ENCODE measurements around the gene NTRK3.

The NTRK3 gene

DNA sequence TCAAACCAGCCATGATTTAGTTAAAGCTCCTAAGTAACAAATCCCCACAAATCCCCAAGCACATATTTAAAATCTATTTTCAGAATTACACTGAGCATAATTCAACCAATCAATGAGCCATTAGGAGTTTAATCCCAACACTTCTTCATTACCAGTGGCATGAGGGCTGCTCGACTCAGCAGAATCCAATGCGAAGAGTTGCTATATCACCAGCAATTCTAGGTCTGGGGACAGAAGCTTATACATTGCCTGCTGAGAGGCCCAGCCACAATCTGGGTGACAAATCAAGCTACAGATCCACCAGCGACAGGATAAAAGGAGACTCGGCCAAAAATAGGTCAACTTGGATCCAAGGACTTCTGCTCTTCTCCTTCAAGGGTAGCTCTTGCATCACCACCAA is 238.8 kb downstream of the NTRK3 start:
- Histone ChIP-seq H3K4me1 (ENCODE audit: control insufficient read depth, insufficient read depth, low read length, poor library complexity, severe bottlenecking) (no peaks in the 10 kb centered on the region), H3K27me3 (replicated peaks; ENCODE audit: control insufficient read depth, insufficient read depth, low read length, poor library complexity, severe bottlenecking) (no peaks in the 10 kb centered on the region), H3K36me3 (ENCODE audit: control insufficient read depth, insufficient read depth, low read length) (no peaks in the 10 kb centered on the region), H3K27ac (ENCODE audit: insufficient read depth, low read length, poor library complexity, severe bottlenecking) (no peak overlapping the region), H3K4me3 (ENCODE audit: insufficient read depth, low read depth, low read length, poor library complexity, severe bottlenecking) (no peak overlapping the region), H3K9me3 (ENCODE audit: control insufficient read depth, low read length) (no peaks in the 10 kb centered on the region)
- no peak for DNase-seq

DNA sequence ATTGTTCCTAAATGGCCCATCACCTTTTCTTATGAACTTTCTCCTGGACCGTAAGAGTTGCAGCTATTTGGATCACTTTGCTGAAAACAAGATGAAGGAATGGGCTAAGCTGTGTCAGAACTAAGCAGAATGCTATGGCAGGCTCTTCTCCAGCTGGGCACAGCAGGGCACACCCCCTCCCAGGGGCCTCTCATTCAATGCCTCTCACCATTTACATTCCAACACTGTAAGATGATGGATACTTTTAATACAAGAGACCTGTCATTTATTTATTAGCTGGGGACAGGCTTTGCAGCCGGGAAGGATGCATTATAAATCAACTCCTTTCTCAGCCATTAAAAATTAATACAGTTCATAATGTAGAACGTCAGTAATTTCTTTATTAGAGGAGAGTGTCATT is 240.1 kb downstream of the NTRK3 start:
- no peak overlapping the region for H3K4me3 ChIP-seq (ENCODE audit: insufficient read depth, low read depth, low read length, poor library complexity, severe bottlenecking)
- DNase-seq = no peak
- no peak overlapping the region for H3K27ac ChIP-seq (ENCODE audit: insufficient read depth, low read length, poor library complexity, severe bottlenecking)
- H3K4me1 ChIP-seq (ENCODE audit: control insufficient read depth, insufficient read depth, low read length, poor library complexity, severe bottlenecking) = no peaks in the 10 kb centered on the region
- no peaks in the 10 kb centered on the region for H3K27me3 ChIP-seq (replicated peaks; ENCODE audit: control insufficient read depth, insufficient read depth, low read length, poor library complexity, severe bottlenecking)
- no peaks in the 10 kb centered on the region for H3K36me3 ChIP-seq (ENCODE audit: control insufficient read depth, insufficient read depth, low read length)
- no peaks in the 10 kb centered on the region for H3K9me3 ChIP-seq (ENCODE audit: control insufficient read depth, low read length)

DNA sequence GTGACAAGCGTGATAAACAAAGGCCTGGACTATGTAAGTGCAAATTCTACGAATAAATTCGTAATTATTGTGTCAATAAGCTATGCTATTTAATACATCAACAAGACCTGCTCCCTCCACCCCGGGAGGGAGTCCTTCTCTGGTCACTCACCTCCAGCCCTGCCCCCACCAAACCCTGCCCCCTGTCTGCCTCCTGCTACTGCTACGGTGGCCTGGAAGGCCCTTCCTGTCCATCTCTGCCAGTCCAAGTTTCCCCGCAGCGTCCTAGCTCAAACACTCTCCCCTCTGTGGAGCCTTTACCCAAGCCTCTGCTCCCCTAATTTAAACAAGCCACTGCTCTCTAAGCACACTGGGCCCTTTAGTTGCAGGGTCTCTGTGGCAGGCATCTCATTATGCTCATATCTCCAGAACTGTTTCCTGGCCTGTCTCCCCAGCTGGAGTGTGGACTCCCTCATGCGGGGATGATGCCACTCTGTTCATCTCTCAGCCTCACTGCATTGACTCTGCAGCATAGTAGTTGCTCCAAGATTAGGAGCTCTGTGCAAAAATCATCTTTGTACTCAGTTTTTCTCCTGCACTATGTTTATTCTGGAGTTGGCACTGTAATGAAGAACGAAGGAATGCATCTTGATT is 241.2 kb downstream of the NTRK3 start:
- H3K4me3 ChIP-seq (ENCODE audit: insufficient read depth, low read depth, low read length, poor library complexity, severe bottlenecking) = no peak overlapping the region
- H3K4me1 ChIP-seq (ENCODE audit: control insufficient read depth, insufficient read depth, low read length, poor library complexity, severe bottlenecking) = no peaks in the 10 kb centered on the region
- DNase-seq = no peak
- H3K27ac ChIP-seq (ENCODE audit: insufficient read depth, low read length, poor library complexity, severe bottlenecking) = no peak overlapping the region
- no peaks in the 10 kb centered on the region for H3K9me3 ChIP-seq (ENCODE audit: control insufficient read depth, low read length)
- no peaks in the 10 kb centered on the region for H3K27me3 ChIP-seq (replicated peaks; ENCODE audit: control insufficient read depth, insufficient read depth, low read length, poor library complexity, severe bottlenecking)
- no peaks in the 10 kb centered on the region for H3K36me3 ChIP-seq (ENCODE audit: control insufficient read depth, insufficient read depth, low read length)

DNA sequence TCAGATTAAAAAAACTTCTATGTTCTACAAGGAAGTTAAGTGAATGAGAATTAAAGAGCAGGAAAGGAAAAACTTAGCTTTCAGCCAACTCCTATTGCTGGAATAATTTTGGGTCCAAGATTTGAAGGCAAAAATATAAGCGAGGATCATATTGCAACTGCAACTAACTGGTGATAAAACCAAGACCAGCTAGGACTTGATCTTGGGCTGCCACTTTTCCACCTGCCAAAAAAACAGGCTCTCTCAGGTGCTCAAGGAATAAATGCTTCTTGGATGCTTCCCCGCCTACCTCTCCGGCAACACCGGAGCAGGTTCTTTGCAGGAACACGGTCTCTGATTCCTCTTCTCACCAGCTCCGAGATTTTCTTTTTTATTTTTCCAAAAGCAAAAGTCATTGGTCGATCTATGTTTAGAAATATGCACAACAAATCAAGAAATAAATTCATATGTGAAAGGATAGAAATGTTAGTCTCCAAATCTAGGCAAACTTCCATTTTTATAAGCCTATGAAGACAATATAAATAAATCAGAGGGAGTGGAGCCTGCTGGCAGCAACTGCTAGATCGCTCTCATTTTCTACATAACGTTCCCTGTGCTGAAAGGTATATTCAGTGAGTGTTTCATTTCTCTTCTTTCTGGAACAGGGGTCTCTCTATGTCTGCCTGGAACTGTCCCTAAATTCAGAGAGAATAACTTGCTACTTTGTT is 241.9 kb downstream of the NTRK3 start:
- H3K27ac ChIP-seq (ENCODE audit: insufficient read depth, low read length, poor library complexity, severe bottlenecking) = no peak overlapping the region
- no peak overlapping the region for H3K4me3 ChIP-seq (ENCODE audit: insufficient read depth, low read depth, low read length, poor library complexity, severe bottlenecking)
- no peaks in the 10 kb centered on the region for H3K36me3 ChIP-seq (ENCODE audit: control insufficient read depth, insufficient read depth, low read length)
- no peak for DNase-seq
- H3K27me3 ChIP-seq (replicated peaks; ENCODE audit: control insufficient read depth, insufficient read depth, low read length, poor library complexity, severe bottlenecking) = no peaks in the 10 kb centered on the region
- no peaks in the 10 kb centered on the region for H3K4me1 ChIP-seq (ENCODE audit: control insufficient read depth, insufficient read depth, low read length, poor library complexity, severe bottlenecking)
- no peaks in the 10 kb centered on the region for H3K9me3 ChIP-seq (ENCODE audit: control insufficient read depth, low read length)

DNA sequence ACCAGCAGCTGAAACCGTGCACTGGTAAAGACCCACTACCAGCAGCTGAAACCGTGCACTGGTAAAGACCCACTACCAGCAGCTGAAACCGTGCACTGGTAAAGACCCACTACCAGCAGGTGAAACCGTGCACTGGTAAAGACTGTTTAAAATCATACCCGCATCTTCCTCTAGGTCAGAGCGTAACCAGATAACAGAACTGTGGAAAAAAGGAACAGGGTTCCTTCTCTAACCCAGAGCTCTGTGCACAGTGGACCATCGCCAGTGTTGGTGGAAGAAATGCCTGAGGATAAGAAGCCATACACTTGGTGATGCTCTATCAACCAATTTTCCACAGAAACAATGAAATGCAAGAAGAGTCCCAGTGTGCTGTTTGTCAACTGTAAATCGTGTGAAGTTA is 243.4 kb downstream of the NTRK3 start:
- Histone ChIP-seq H3K4me3 (ENCODE audit: insufficient read depth, low read depth, low read length, poor library complexity, severe bottlenecking) (no peak overlapping the region), H3K4me1 (ENCODE audit: control insufficient read depth, insufficient read depth, low read length, poor library complexity, severe bottlenecking) (no peaks in the 10 kb centered on the region), H3K27ac (ENCODE audit: insufficient read depth, low read length, poor library complexity, severe bottlenecking) (no peak overlapping the region), H3K27me3 (replicated peaks; ENCODE audit: control insufficient read depth, insufficient read depth, low read length, poor library complexity, severe bottlenecking) (no peaks in the 10 kb centered on the region), H3K36me3 (ENCODE audit: control insufficient read depth, insufficient read depth, low read length) (no peaks in the 10 kb centered on the region), H3K9me3 (ENCODE audit: control insufficient read depth, low read length) (no peaks in the 10 kb centered on the region)
- DNase-seq = no peak

DNA sequence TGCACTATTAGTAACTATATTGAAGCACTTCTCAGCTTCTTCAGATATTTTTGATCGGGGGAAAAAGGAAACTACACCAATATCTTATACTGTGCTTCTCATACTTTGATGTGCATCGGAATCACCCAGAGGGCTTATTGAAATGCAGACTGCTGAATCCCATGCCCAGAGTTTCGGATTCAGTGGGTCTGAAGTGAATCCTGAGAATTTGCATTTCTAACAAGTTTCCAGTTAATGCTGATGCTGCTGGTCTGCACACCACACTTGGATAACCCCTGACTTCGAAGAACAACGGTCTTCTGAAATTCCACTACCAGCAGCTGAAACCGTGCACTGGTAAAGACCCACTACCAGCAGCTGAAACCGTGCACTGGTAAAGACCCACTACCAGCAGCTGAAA is 243.9 kb downstream of the NTRK3 start:
- H3K9me3 ChIP-seq (ENCODE audit: control insufficient read depth, low read length) = no peaks in the 10 kb centered on the region
- no peak overlapping the region for H3K4me3 ChIP-seq (ENCODE audit: insufficient read depth, low read depth, low read length, poor library complexity, severe bottlenecking)
- H3K36me3 ChIP-seq (ENCODE audit: control insufficient read depth, insufficient read depth, low read length) = no peaks in the 10 kb centered on the region
- DNase-seq = no peak
- H3K27ac ChIP-seq (ENCODE audit: insufficient read depth, low read length, poor library complexity, severe bottlenecking) = no peak overlapping the region
- no peaks in the 10 kb centered on the region for H3K4me1 ChIP-seq (ENCODE audit: control insufficient read depth, insufficient read depth, low read length, poor library complexity, severe bottlenecking)
- H3K27me3 ChIP-seq (replicated peaks; ENCODE audit: control insufficient read depth, insufficient read depth, low read length, poor library complexity, severe bottlenecking) = no peaks in the 10 kb centered on the region

DNA sequence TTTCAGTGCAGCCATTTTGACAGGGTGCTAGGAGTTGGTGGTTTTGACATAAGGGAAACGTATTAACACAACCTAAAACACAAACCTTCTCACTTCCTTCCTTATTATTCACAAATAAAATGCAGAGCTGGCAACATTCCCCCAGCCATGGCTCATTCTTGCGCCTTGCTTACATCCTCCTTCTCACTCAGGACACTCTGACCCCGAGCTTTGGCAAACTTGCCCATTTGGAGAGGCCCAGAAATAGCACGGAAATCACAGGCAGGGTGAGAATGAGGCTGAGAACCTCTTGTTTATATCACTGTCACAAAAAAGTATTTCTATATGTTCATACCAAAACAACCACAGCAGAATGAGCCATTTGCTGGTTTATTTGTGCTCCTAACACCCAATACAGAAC is 244.3 kb downstream of the NTRK3 start:
- Histone ChIP-seq H3K27ac (ENCODE audit: insufficient read depth, low read length, poor library complexity, severe bottlenecking) (no peak overlapping the region), H3K27me3 (replicated peaks; ENCODE audit: control insufficient read depth, insufficient read depth, low read length, poor library complexity, severe bottlenecking) (no peaks in the 10 kb centered on the region), H3K4me1 (ENCODE audit: control insufficient read depth, insufficient read depth, low read length, poor library complexity, severe bottlenecking) (no peaks in the 10 kb centered on the region), H3K9me3 (ENCODE audit: control insufficient read depth, low read length) (no peaks in the 10 kb centered on the region), H3K36me3 (ENCODE audit: control insufficient read depth, insufficient read depth, low read length) (no peaks in the 10 kb centered on the region), H3K4me3 (ENCODE audit: insufficient read depth, low read depth, low read length, poor library complexity, severe bottlenecking) (no peak overlapping the region)
- DNase-seq = no peak

DNA sequence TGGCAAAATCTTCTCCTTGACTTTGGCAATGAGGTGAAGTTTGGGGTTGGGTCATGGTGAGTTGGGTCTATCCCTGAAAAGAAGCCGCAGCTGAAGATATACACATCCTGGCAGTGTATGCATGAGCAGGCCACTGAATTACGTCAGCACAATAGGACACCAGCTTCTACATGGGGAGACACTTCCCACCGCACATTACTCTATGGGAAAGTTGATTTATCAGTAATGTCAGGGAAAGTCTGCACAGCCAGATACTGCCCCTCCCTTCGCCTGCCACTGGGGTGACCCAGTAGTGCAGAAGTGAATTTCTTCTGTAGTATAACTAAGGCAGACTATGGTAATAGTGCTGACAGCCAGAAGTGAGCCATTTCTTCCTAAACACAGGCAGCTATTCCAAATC is 245.0 kb downstream of the NTRK3 start:
- no peak for DNase-seq
- Histone ChIP-seq H3K27me3 (replicated peaks; ENCODE audit: control insufficient read depth, insufficient read depth, low read length, poor library complexity, severe bottlenecking) (no peaks in the 10 kb centered on the region), H3K9me3 (ENCODE audit: control insufficient read depth, low read length) (no peaks in the 10 kb centered on the region), H3K4me3 (ENCODE audit: insufficient read depth, low read depth, low read length, poor library complexity, severe bottlenecking) (no peak overlapping the region), H3K4me1 (ENCODE audit: control insufficient read depth, insufficient read depth, low read length, poor library complexity, severe bottlenecking) (no peaks in the 10 kb centered on the region), H3K27ac (ENCODE audit: insufficient read depth, low read length, poor library complexity, severe bottlenecking) (no peak overlapping the region), H3K36me3 (ENCODE audit: control insufficient read depth, insufficient read depth, low read length) (no peaks in the 10 kb centered on the region)

DNA sequence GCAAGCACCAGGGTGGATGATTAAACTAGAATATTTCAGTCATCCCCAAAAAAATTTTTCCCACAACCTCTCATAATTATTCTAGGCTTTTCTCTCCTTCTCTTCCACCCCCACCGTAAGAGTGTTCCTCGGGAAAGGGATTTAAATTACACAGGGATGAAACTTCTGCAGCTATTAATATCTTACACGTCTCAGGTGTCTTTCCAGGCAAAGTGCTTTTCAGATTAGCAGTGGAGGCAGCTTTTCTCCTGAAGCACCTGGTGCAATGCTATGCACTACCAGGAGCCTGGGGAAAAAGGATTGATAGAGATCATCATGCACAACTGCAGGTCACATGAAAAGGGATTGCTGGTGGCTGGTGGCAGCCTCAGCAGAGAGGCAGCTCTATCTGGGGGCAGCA is 250.4 kb downstream of the NTRK3 start:
- Histone ChIP-seq H3K36me3 (ENCODE audit: control insufficient read depth, insufficient read depth, low read length) (no peaks in the 10 kb centered on the region), H3K9me3 (ENCODE audit: control insufficient read depth, low read length) (no peaks in the 10 kb centered on the region)

DNA sequence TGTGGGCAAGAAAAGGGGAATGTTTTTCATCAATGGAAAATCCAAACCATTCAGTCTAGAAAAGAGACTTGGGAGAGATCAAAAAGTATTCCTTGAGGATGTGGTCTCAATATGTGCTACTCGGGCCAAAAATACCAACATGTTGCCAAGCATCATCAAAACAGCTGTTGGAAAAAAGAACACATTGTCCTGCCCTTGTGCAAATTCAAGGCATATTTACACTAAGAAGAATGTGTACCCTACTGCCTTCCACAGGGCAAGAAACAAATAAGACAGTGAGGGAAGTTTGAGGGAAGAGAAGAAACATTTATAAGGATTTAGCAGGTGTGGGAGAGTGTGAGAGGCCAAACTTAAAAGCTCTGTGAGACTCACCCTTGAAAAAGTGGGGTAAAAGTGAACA is 252.1 kb downstream of the NTRK3 start:
- Histone ChIP-seq H3K9me3 (ENCODE audit: control insufficient read depth, low read length) (no peaks in the 10 kb centered on the region), H3K36me3 (ENCODE audit: control insufficient read depth, insufficient read depth, low read length) (no peaks in the 10 kb centered on the region), H3K4me1 (ENCODE audit: control insufficient read depth, insufficient read depth, low read length, poor library complexity, severe bottlenecking) (no peaks in the 10 kb centered on the region), H3K27ac (ENCODE audit: insufficient read depth, low read length, poor library complexity, severe bottlenecking) (no peak overlapping the region), H3K27me3 (replicated peaks; ENCODE audit: control insufficient read depth, insufficient read depth, low read length, poor library complexity, severe bottlenecking) (no peaks in the 10 kb centered on the region), H3K4me3 (ENCODE audit: insufficient read depth, low read depth, low read length, poor library complexity, severe bottlenecking) (no peak overlapping the region)
- DNase-seq = no peak

More for the DNA sequence above, 250.4 kb downstream of the NTRK3 start:
- H3K4me1 ChIP-seq (ENCODE audit: control insufficient read depth, insufficient read depth, low read length, poor library complexity, severe bottlenecking) = no peaks in the 10 kb centered on the region
- no peak for DNase-seq
- H3K27me3 ChIP-seq (replicated peaks; ENCODE audit: control insufficient read depth, insufficient read depth, low read length, poor library complexity, severe bottlenecking) = no peaks in the 10 kb centered on the region
- no peak overlapping the region for H3K27ac ChIP-seq (ENCODE audit: insufficient read depth, low read length, poor library complexity, severe bottlenecking)
- no peak overlapping the region for H3K4me3 ChIP-seq (ENCODE audit: insufficient read depth, low read depth, low read length, poor library complexity, severe bottlenecking)
